ENCODE data around the gene KLHL33. TPM values are rescaled to one million over a fixed set of nuclear protein-coding genes. Genes with fewer than 3 reads are reported as not detected.

Gene KLHL33
- total RNA-seq, 2 experiments from 2014 or later, result 0.12 TPM; not detected in 1

- no peaks in the 10 kb centered on the region for H3K9me3 Mint-ChIP-seq
- H3K4me1 Mint-ChIP-seq (ENCODE audit: low read depth), result peaks cover 37% of the 10 kb centered on the region
- peak overlapping the region; percentile 96 for H3K27ac Mint-ChIP-seq
- peak overlapping the region; percentile 93 for H3K4me3 Mint-ChIP-seq
- no peak for DNase-seq
- intact Hi-C loops (cut with micrococcal nuclease), result loop anchor here (2.0 to 5.0 kb wide), 3 partner anchors 120 to 268 kb away; no protein-coding TSS in a partner anchor
- no peaks in the 10 kb centered on the region for H3K27me3 Mint-ChIP-seq
- ChIA-PET POLR2A (interaction anchor here (0.6 to 3.6 kb wide), 4 partner anchors 8 to 69 kb away, joined by 3 to 16 read pairs (median 10); partner anchors contain the start of genes APEX1, OSGEP and PARP2), CTCF (interaction anchor here (0.7 to 2.0 kb wide), 7 partner anchors 8 to 269 kb away, joined by 3 to 7 read pairs (median 3); partner anchors contain the start of genes CCNB1IP1 and PARP2)
- peaks cover 11% of the 10 kb centered on the region for H3K36me3 Mint-ChIP-seq
Measured at GRCh38 chr14:20412411-20412810, 23.6 kb downstream of the KLHL33 start.

DNA sequence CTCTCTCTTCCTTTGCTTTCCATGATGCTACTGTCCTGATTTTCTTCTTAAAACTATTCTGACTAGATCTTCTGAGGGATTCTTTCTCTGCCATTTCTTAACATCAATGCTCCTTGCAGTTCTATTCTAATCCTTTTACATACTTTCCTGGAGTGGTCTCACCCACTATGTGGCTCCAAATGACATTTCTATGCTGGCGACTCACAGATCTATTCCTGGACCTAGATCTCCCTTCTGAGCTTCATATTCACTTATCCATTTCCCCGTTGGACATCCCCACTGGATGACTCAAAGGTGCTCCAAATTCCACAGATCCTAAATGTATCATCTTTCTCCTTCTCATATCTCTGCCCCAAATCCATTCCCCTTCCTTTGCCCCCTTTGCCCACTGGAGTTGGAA lies 26.7 kb downstream of the KLHL33 start:
- no peak for DNase-seq
- Mint-ChIP-seq H3K27me3 (no peaks in the 10 kb centered on the region), H3K4me1 (ENCODE audit: low read depth) (peaks cover 43% of the 10 kb centered on the region), H3K4me3 (no peak overlapping the region), H3K9me3 (no peaks in the 10 kb centered on the region), H3K36me3 (peaks cover 21% of the 10 kb centered on the region), H3K27ac (peak overlapping the region; percentile 14)
- ChIA-PET CTCF (interaction anchor here (0.7 kb wide), 1 partner anchor 606 kb away, joined by 4 read pairs; no protein-coding TSS in a partner anchor), POLR2A (no interaction called here)
- intact Hi-C loops (cut with micrococcal nuclease), result no loop called here

- ChIA-PET POLR2A (interaction anchor here (1.9 to 3.1 kb wide), 2 partner anchors 51 to 61 kb away, joined by 7 to 26 read pairs; partner anchors contain the start of genes APEX1, OSGEP and PARP2), CTCF (interaction anchor here (0.9 kb wide), 1 partner anchor 12 kb away, joined by 4 read pairs; no protein-coding TSS in a partner anchor)
- no peak for DNase-seq
- Mint-ChIP-seq H3K4me3 (no peak overlapping the region), H3K4me1 (ENCODE audit: low read depth) (peaks cover 37% of the 10 kb centered on the region), H3K9me3 (no peaks in the 10 kb centered on the region), H3K27me3 (no peaks in the 10 kb centered on the region), H3K36me3 (peaks cover 51% of the 10 kb centered on the region), H3K27ac (peak overlapping the region; percentile 23)
- intact Hi-C loops (cut with micrococcal nuclease), result no loop called here
Measured at GRCh38 chr14:20403521-20403920, 32.4 kb downstream of the KLHL33 start.

GRCh38 chr14:20400965-20401593 lies 34.9 kb downstream of the KLHL33 start:
- Mint-ChIP-seq H3K27ac (peak overlapping the region; percentile 95), H3K9me3 (no peaks in the 10 kb centered on the region), H3K36me3 (peaks cover 50% of the 10 kb centered on the region), H3K4me3 (peak overlapping the region; percentile 52), H3K27me3 (no peaks in the 10 kb centered on the region), H3K4me1 (ENCODE audit: low read depth) (peaks cover 30% of the 10 kb centered on the region)
- ChIA-PET POLR2A (interaction anchor here (1.0 to 3.1 kb wide), 6 partner anchors 12 to 68 kb away, joined by 3 to 26 read pairs (median 5); partner anchors contain the start of genes PARP2, PIP4P1, PNP and TEP1), CTCF (interaction anchor here (0.8 to 1.8 kb wide), 6 partner anchors 13 to 290 kb away, joined by 3 to 10 read pairs (median 6); partner anchors contain the start of gene TEP1)
- intact Hi-C loops (cut with micrococcal nuclease), result loop anchor here (1.0 to 2.0 kb wide), 8 partner anchors 12 to 208 kb away; partner anchors contain the start of genes APEX1, CCNB1IP1, PARP2 and PIP4P1
- DNase-seq, result peak; percentile 43

- H3K27ac Mint-ChIP-seq, result peak overlapping the region; percentile 95
- ChIA-PET CTCF (interaction anchor here (0.8 kb wide), 1 partner anchor 291 kb away, joined by 3 read pairs; no protein-coding TSS in a partner anchor), POLR2A (interaction anchor here (1.0 to 3.1 kb wide), 4 partner anchors 13 to 67 kb away, joined by 3 to 26 read pairs (median 5); partner anchors contain the start of genes PARP2 and TEP1)
- peak overlapping the region; percentile 52 for H3K4me3 Mint-ChIP-seq
- no peaks in the 10 kb centered on the region for H3K9me3 Mint-ChIP-seq
- H3K4me1 Mint-ChIP-seq (ENCODE audit: low read depth), result peaks cover 28% of the 10 kb centered on the region
- H3K27me3 Mint-ChIP-seq, result no peaks in the 10 kb centered on the region
- H3K36me3 Mint-ChIP-seq, result peaks cover 54% of the 10 kb centered on the region
- intact Hi-C loops (cut with micrococcal nuclease), result loop anchor here (2.0 kb wide), 1 partner anchor 68 kb away; the partner anchor contains the start of gene PNP
- no peak for DNase-seq
Measured at GRCh38 chr14:20400589-20400964, 35.4 kb downstream of the KLHL33 start.

GRCh38 chr14:20397511-20397910 lies 38.5 kb downstream of the KLHL33 start:
- peaks cover 41% of the 10 kb centered on the region for H3K36me3 Mint-ChIP-seq
- H3K4me1 Mint-ChIP-seq (ENCODE audit: low read depth), result peaks cover 21% of the 10 kb centered on the region
- ChIA-PET POLR2A (no interaction called here), CTCF (interaction anchor here (0.7 to 1.5 kb wide), 2 partner anchors 70 to 100 kb away, joined by 4 read pairs; no protein-coding TSS in a partner anchor)
- no peaks in the 10 kb centered on the region for H3K27me3 Mint-ChIP-seq
- no peak overlapping the region for H3K27ac Mint-ChIP-seq
- intact Hi-C loops (cut with micrococcal nuclease), result no loop called here
- no peak overlapping the region for H3K4me3 Mint-ChIP-seq
- no peaks in the 10 kb centered on the region for H3K9me3 Mint-ChIP-seq
- DNase-seq, result no peak

GRCh38 chr14:20391505-20391904 lies 44.5 kb downstream of the KLHL33 start:
- Mint-ChIP-seq H3K9me3 (no peaks in the 10 kb centered on the region), H3K27me3 (no peaks in the 10 kb centered on the region), H3K4me3 (no peak overlapping the region), H3K36me3 (peaks cover 50% of the 10 kb centered on the region), H3K4me1 (ENCODE audit: low read depth) (no peaks in the 10 kb centered on the region), H3K27ac (no peak overlapping the region)
- no peak for DNase-seq
- CTCF ChIA-PET, result interaction anchor here (2.5 kb wide), 1 partner anchor 24 kb away, joined by 9 read pairs; no protein-coding TSS in a partner anchor
- POLR2A ChIA-PET, result no interaction called here
- intact Hi-C loops (cut with micrococcal nuclease), result no loop called here

DNA sequence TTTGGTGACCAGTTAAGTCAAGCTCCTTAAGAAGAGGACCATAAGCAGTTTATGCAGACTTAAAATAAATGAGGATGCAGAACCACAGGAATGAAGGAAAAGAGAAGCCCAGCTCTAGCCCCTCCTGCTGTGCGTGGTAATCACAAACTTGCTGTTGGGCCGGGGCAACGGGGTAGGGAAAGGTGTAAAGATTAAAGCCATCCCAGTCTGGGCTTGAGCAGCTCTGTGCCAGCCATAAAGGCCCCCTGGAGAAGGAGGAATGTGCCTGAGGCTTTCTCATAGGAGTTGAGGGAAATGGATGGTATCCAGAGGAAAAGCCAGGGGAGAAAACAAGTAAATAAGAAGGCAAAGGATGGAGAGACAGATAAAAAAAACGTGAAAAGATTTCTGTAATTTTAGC lies 47.8 kb downstream of the KLHL33 start:
- POLR2A ChIA-PET, result interaction anchor here (0.6 kb wide), 1 partner anchor 22 kb away, joined by 5 read pairs; no protein-coding TSS in a partner anchor
- Mint-ChIP-seq H3K36me3 (peaks cover 62% of the 10 kb centered on the region), H3K4me1 (ENCODE audit: low read depth) (no peaks in the 10 kb centered on the region), H3K27me3 (no peaks in the 10 kb centered on the region), H3K9me3 (no peaks in the 10 kb centered on the region), H3K4me3 (no peak overlapping the region), H3K27ac (no peak overlapping the region)
- CTCF ChIA-PET, result no interaction called here
- DNase-seq, result no peak
- intact Hi-C loops (cut with micrococcal nuclease), result no loop called here

DNA sequence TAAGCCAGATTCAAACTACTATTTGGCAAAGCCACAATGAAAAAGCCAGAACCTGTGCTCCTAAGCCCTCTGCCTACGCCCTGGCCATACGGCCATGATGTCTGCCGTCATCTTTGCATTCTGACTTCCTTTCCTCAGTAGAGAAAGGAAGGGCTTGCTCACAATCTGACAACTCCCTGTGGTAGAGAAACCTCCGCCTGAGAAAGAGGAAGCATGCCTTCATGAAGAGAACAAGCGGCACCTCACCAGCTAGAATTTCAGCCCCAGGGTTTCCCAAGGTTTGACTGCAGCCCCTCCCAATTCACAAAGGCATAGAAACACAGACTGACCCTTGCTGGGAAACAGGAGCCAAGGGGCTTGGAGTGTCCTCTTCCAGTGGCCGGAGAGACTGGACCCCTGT lies 48.4 kb downstream of the KLHL33 start:
- Mint-ChIP-seq H3K27ac (no peak overlapping the region), H3K27me3 (no peaks in the 10 kb centered on the region), H3K36me3 (peaks cover 66% of the 10 kb centered on the region), H3K9me3 (no peaks in the 10 kb centered on the region), H3K4me1 (ENCODE audit: low read depth) (no peaks in the 10 kb centered on the region), H3K4me3 (no peak overlapping the region)
- DNase-seq, result no peak
- ChIA-PET POLR2A (no interaction called here), CTCF (no interaction called here)
- intact Hi-C loops (cut with micrococcal nuclease), result no loop called here

GRCh38 chr14:20386276-20386855 lies 49.6 kb downstream of the KLHL33 start:
- no peaks in the 10 kb centered on the region for H3K27me3 Mint-ChIP-seq
- peaks cover 66% of the 10 kb centered on the region for H3K36me3 Mint-ChIP-seq
- CTCF ChIA-PET, result no interaction called here
- H3K4me3 Mint-ChIP-seq, result no peak overlapping the region
- POLR2A ChIA-PET, result no interaction called here
- H3K4me1 Mint-ChIP-seq (ENCODE audit: low read depth), result no peaks in the 10 kb centered on the region
- H3K27ac Mint-ChIP-seq, result no peak overlapping the region
- DNase-seq, result no peak
- no peaks in the 10 kb centered on the region for H3K9me3 Mint-ChIP-seq
- intact Hi-C loops (cut with micrococcal nuclease), result no loop called here

- H3K4me1 Mint-ChIP-seq (ENCODE audit: low read depth), result peaks cover 2% of the 10 kb centered on the region
- ChIA-PET POLR2A (interaction anchor here (0.6 kb wide), 1 partner anchor 9 kb away, joined by 3 read pairs; no protein-coding TSS in a partner anchor), CTCF (no interaction called here)
- H3K36me3 Mint-ChIP-seq, result peaks cover 68% of the 10 kb centered on the region
- intact Hi-C loops (cut with micrococcal nuclease), result no loop called here
- no peaks in the 10 kb centered on the region for H3K9me3 Mint-ChIP-seq
- H3K27me3 Mint-ChIP-seq, result no peaks in the 10 kb centered on the region
- DNase-seq, result no peak
- H3K4me3 Mint-ChIP-seq, result no peak overlapping the region
- no peak overlapping the region for H3K27ac Mint-ChIP-seq
Measured at GRCh38 chr14:20384886-20385285, 51.1 kb downstream of the KLHL33 start.

DNA sequence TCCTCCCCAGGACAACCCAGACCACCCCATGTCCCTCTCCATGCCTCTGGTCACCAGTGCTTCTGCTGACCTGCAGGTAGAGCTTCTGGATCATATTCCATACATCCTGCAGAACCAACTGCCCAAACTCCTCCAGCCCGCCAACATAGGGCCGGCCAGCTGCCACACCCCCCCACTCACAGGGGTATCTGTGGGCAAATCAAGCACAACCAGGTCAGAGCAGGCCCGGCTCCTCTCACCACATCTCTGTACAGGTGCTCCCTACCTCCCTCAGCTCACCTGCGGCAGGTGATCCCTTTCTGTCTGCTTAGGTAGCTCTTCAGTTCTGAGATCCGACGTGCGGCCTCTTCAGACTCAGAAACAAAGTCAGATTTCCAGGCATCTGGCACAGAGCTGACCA lies 51.6 kb downstream of the KLHL33 start:
- no peak for DNase-seq
- H3K4me3 Mint-ChIP-seq, result no peak overlapping the region
- intact Hi-C loops (cut with micrococcal nuclease), result no loop called here
- no peaks in the 10 kb centered on the region for H3K9me3 Mint-ChIP-seq
- H3K36me3 Mint-ChIP-seq, result peaks cover 67% of the 10 kb centered on the region
- peaks cover 2% of the 10 kb centered on the region for H3K4me1 Mint-ChIP-seq (ENCODE audit: low read depth)
- H3K27me3 Mint-ChIP-seq, result no peaks in the 10 kb centered on the region
- CTCF ChIA-PET, result no interaction called here
- H3K27ac Mint-ChIP-seq, result no peak overlapping the region
- POLR2A ChIA-PET, result no interaction called here

Measured in activated CD4-positive, alpha-beta memory T cell treated with anti-CD3 and anti-CD28 coated beads for 36 hours (primary cell).